GM12878 (cell line): ENCODE results near the gene RPUSD1. TPM values are rescaled to one million over a fixed set of nuclear protein-coding genes. Genes with fewer than 3 reads are reported as not detected.

Experiments
- ATAC-seq: fragments of 200-7000 bp; cut with Tn5 transposase; 3 replicates; pipeline ENCODE4 v1.9.1; 2020; ENCODE audit warnings: mild to moderate bottlenecking, moderate library complexity
- BruUV-seq: library from RNA; stranded (reverse); fragments of 400-500 nt; replicated peaks from 2 replicates; lab custom pipeline; 2021; lab: Mats Ljungman, UMichigan
- CTCF ChIA-PET: fragments of 300-600 bp; sonication (Branson Sonifier 250); formaldehyde crosslinking; extraction: SDS; loops from one replicate; lab custom pipeline; 2021; ENCODE audit warnings: inconsistent platforms; lab: Yijun Ruan, JAX
- POLR2A ChIA-PET: fragments of 350-600 bp; formaldehyde crosslinking; extraction: SDS; loops from one replicate; lab custom pipeline; 2021; ENCODE audit warnings: inconsistent platforms; lab: Charles Lee
- RAD21 ChIA-PET: fragments of 300-600 bp; sonication (Branson Sonifier 250); formaldehyde crosslinking; loops from one replicate; lab custom pipeline; 2023; ENCODE audit warnings: antibody characterized with exemption; ENCODE audit not compliant: unreplicated experiment; lab: Charles Lee
- SMC1A ChIA-PET: fragments of 300-600 bp; sonication (Branson Sonifier 250); formaldehyde crosslinking; loops from one replicate; lab custom pipeline; 2023; ENCODE audit not compliant: unreplicated experiment, uncharacterized antibody; lab: Charles Lee
- DNase-seq: peaks from one replicate; pipeline ENCODE4 v3.0.0-alpha.2; 2011; ENCODE audit warnings: low read depth, low spot score
- FAIRE-seq: peaks from 3 replicates; lab custom pipeline; 2011; peaks lifted over from hg19 to GRCh38; lab: Jason Lieb, UNC
- H2AFZ ChIP-seq: 2 replicates; pipeline ENCODE4 v1.6.0; 2011; ENCODE audit warnings: low read depth, low read length, control low read depth; ENCODE audit not compliant: control insufficient read depth
- H3K27ac ChIP-seq: 2 replicates; pipeline ENCODE4 v1.5.1; 2011; ENCODE audit warnings: control low read depth; ENCODE audit not compliant: control insufficient read depth, insufficient read depth
- H3K27me3 ChIP-seq, 2 experiments: replicated peaks in 1 of 2; 2 replicates each; pipeline versions ENCODE4 v1.6.0 to v1.6.1; 2011; ENCODE audit warnings: low read length in 1 of 2; ENCODE audit not compliant: control insufficient read depth in 2 of 2, insufficient read depth in 2 of 2
- H3K36me3 ChIP-seq, 2 experiments: 2 replicates each; pipeline ENCODE4 v1.5.1; 2011; ENCODE audit warnings: low read length in 1 of 2; ENCODE audit not compliant: control insufficient read depth in 2 of 2, insufficient read depth in 2 of 2
- H3K4me1 ChIP-seq: 2 replicates; pipeline ENCODE4 v1.6.1; 2011; ENCODE audit warnings: mild to moderate bottlenecking, low read length, moderate library complexity, mixed read lengths; ENCODE audit not compliant: control insufficient read depth, insufficient read depth
- H3K4me2 ChIP-seq: 2 replicates; pipeline ENCODE4 v1.6.0; 2011; ENCODE audit warnings: control low read depth; ENCODE audit not compliant: control insufficient read depth, insufficient read depth
- H3K4me3 ChIP-seq: fragments of 200-600 bp; sonication (generic); 2 replicates; pipeline ENCODE4 v1.5.1; 2016
- H3K79me2 ChIP-seq: 2 replicates; pipeline ENCODE4 v1.6.0; 2011; ENCODE audit warnings: low read length; ENCODE audit not compliant: control insufficient read depth, insufficient read depth
- H3K9ac ChIP-seq: 2 replicates; pipeline ENCODE4 v1.8.0; 2011; ENCODE audit warnings: low read length, control low read depth, mixed read lengths; ENCODE audit not compliant: control insufficient read depth, insufficient read depth
- H3K9me3 ChIP-seq: replicated peaks from 3 replicates; pipeline ENCODE4 v1.5.1; 2011; ENCODE audit warnings: mild to moderate bottlenecking, low read length; ENCODE audit not compliant: control insufficient read depth, insufficient read depth
- H4K20me1 ChIP-seq: 2 replicates; pipeline ENCODE4 v1.6.0; 2011; ENCODE audit not compliant: control insufficient read depth, insufficient read depth
- BHLHE40 ChIP-seq, 2 experiments: fragments of 450-650 bp in 1 of 2; IDR thresholded peaks; 2 replicates each; pipeline ENCODE4 v1.6.1; 2011 to 2017; ENCODE audit warnings: low read depth in 2 of 2, borderline replicate concordance in 1 of 2, improper control_type of control experiment in 1 of 2, low read length in 1 of 2, mild to moderate bottlenecking in 1 of 2
- CREB1 ChIP-seq: IDR thresholded peaks from 2 replicates; pipeline ENCODE4 v1.6.1; 2012; ENCODE audit warnings: low read depth, mild to moderate bottlenecking, inconsistent platforms
- ESRRA ChIP-seq: IDR thresholded peaks from 2 replicates; pipeline ENCODE4 v1.6.1; 2012; ENCODE audit warnings: mild to moderate bottlenecking, low read length, improper control_type of control experiment
- NFYB ChIP-seq: IDR thresholded peaks from 2 replicates; pipeline ENCODE4 v1.6.1; 2011; ENCODE audit warnings: low read depth, mild to moderate bottlenecking, low read length, improper control_type of control experiment, moderate library complexity; ENCODE audit not compliant: insufficient read depth
- NR2F1 ChIP-seq: fragments of 450-650 bp; conservative IDR thresholded peaks from 2 replicates; pipeline ENCODE4 v1.6.1; 2017; ENCODE audit warnings: mild to moderate bottlenecking
- PML ChIP-seq: IDR thresholded peaks from 2 replicates; pipeline ENCODE4 v1.6.1; 2012; ENCODE audit warnings: low read length, inconsistent platforms
- SKIL ChIP-seq: fragments of 450-650 bp; IDR thresholded peaks from 2 replicates; pipeline ENCODE4 v1.6.1; 2017; ENCODE audit warnings: mild to moderate bottlenecking, low read depth, inconsistent platforms; ENCODE audit not compliant: poor library complexity, severe bottlenecking
- TBL1XR1 ChIP-seq: IDR thresholded peaks from 2 replicates; pipeline ENCODE4 v1.6.1; 2012; ENCODE audit warnings: low read depth, low read length, improper control_type of control experiment
- WGBS: methylation state at CpG from one replicate; pipeline ENCODE4 v1.1.6; 2016; ENCODE audit warnings: low lambda C conversion rate; ENCODE audit not compliant: insufficient replicate concordance, insufficient coverage; ENCODE audit errors: missing lambda C conversion rate; 5-methylcytosine and 5-hydroxymethylcytosine counted together
- in situ Hi-C: fragments of 300-500 bp; cut with MboI; formaldehyde crosslinking; loops from 9 replicates; pipeline ENCODE4 v1.14.3; 2018; ENCODE audit warnings: mixed read lengths
- intact Hi-C: fragments of 100-400 bp; cut with micrococcal nuclease; formaldehyde crosslinking; loops from one replicate; pipeline ENCODE4 v1.14.2; 2022; ENCODE audit not compliant: unreplicated experiment
- polyA plus RNA-seq, 11 experiments: library from polyadenylated mRNA; depleted of rRNA in 4 of 11; unstranded in 6 of 11; stranded (reverse) in 5 of 11; fragments of >200 nt; fragmentation: Nextera tagmentation in 4 of 11; fragmentation: Illumina TruSeq in 1 of 11; extraction: Ambion mirVana in 4 of 11; extraction: Trizol in 1 of 11; gene quantifications; 1 replicate in 1 of 11; 2 replicates in 10 of 11; pipeline versions ENCODE4 v1.2.1 to v1.2.3, GENCODE V29; 2011 to 2016; ENCODE audit warnings: inconsistent platforms in 2 of 11, missing spikeins in 2 of 11, low read depth in 1 of 11
- total RNA-seq, 4 experiments: library from RNA; depleted of rRNA in 3 of 4; stranded (reverse); fragments of >200 nt in 3 of 4; fragmentation: Illumina TruSeq in 1 of 4; extraction: Trizol in 1 of 4; gene quantifications; 2 replicates each; pipeline versions ENCODE4 v1.2.1 to v1.2.3, GENCODE V29; 2013 to 2021

RPUSD1 gene
- total and polyA plus RNA-seq, 10 of the 15 experiments (the other 5 are each of a cell fraction or from before 2014, with no cell fraction given), result 0.55 to 49.9 (median 21.1) TPM

GRCh38 chr16:793414-793813, 5.2 kb upstream of the RPUSD1 start (continued):
- TF ChIP-seq SKIL (no peak), NFYB (no peak), CREB1 (no peak), BHLHE40 (IDR thresholded peaks at IDR 0.05; ENCODE audit: borderline replicate concordance in 1 of 2, low read depth in 2 of 2, low read length in 1 of 2) (no peak), PML (no peak)

- 93% methylated on average over 37 of the region's 46 CpGs for WGBS
Measured at GRCh38 chr16:792221-792995, 4.2 kb upstream of the RPUSD1 start.

More at GRCh38 chr16:792221-792995, 4.2 kb upstream of the RPUSD1 start:
- ChIA-PET SMC1A (no interaction called here), POLR2A (no interaction called here), RAD21 (no interaction called here)
- H3K36me3 ChIP-seq, result peaks cover 0 to 16% of the 10 kb centered on the region in 2 experiments; a peak in 2 of 4 replicates
- no peaks in the 10 kb centered on the region for H3K27me3 ChIP-seq
- H2AFZ ChIP-seq, result no peak overlapping the region
- H3K27ac ChIP-seq, result no peak overlapping the region
- TF ChIP-seq NR2F1 (no peak), TBL1XR1 (no peak), ESRRA (no peak)
- TF ChIP-seq, all 136 proteins: peak for 0
- Histone ChIP-seq H3K4me2 (no peak overlapping the region), H3K4me3 (no peak overlapping the region), H3K9me3 (no peaks in the 10 kb centered on the region), H3K4me1 (peaks cover 5% of the 10 kb centered on the region), H3K79me2 (peaks cover 19% of the 10 kb centered on the region), H3K9ac (no peak overlapping the region), H4K20me1 (no peaks in the 10 kb centered on the region)
- CTCF ChIA-PET, result no interaction called here
- ATAC-seq, result no peak
- no TSS peak for BruUV-seq
- intact Hi-C loops, result no loop called here
- FAIRE-seq, result no peak
- in situ Hi-C loops, result no loop called here
- DNase-seq, result no peak
